CD4-positive, CD25-positive, alpha-beta regulatory T cell (primary cell): ENCODE measurements around the gene CDKAL1. TPM values are rescaled to one million over a fixed set of nuclear protein-coding genes. Genes with fewer than 3 reads are reported as not detected.
"Not testable (repeated sequence)": the region's sequence is repeated elsewhere in the genome, so short reads cannot be mapped to it uniquely, and the experiment has no call there.

Source experiments
- ATAC-seq, 2 donors: fragments of 150-1000 bp; cut with Tn5 transposase; one replicate each; pipeline ENCODE4 v1.10.0; 2021; ENCODE audit warnings: low read depth in 2 of 2, moderate number of reproducible peaks in 2 of 2, moderate library complexity in 1 of 2
- DNase-seq, 3 donors: peaks; one replicate each; pipeline versions ENCODE4 v3.0.0 to v3.0.0-alpha.2; 2012 to 2022; ENCODE audit warnings: mixed read lengths in 1 of 3
- H3K27ac ChIP-seq: one replicate; pipeline ENCODE4 v1.7.0; 2013; ENCODE audit warnings: mild to moderate bottlenecking, low read length; ENCODE audit not compliant: insufficient read depth, poor library complexity, severe bottlenecking
- H3K27me3 ChIP-seq: one replicate; pipeline ENCODE4 v1.7.0; 2013; ENCODE audit warnings: low read length; ENCODE audit not compliant: control insufficient read depth, insufficient read depth
- H3K36me3 ChIP-seq: one replicate; pipeline ENCODE4 v1.7.0; 2013; ENCODE audit warnings: mild to moderate bottlenecking, low read length, moderate library complexity; ENCODE audit not compliant: control insufficient read depth, insufficient read depth
- H3K4me1 ChIP-seq: 2 replicates; pipeline ENCODE4 v1.7.0; 2013; ENCODE audit warnings: mild to moderate bottlenecking, low read length; ENCODE audit not compliant: insufficient read depth, control insufficient read depth, poor library complexity, severe bottlenecking
- H3K4me3 ChIP-seq: one replicate; pipeline ENCODE4 v1.7.0; 2013; ENCODE audit warnings: low read depth, mild to moderate bottlenecking, low read length, moderate library complexity
- H3K9me3 ChIP-seq, 2 experiments: 1 replicate in 1 of 2; 2 replicates in 1 of 2; pipeline ENCODE4 v1.7.0; 2013; ENCODE audit warnings: low read length in 2 of 2, mild to moderate bottlenecking in 1 of 2, moderate library complexity in 1 of 2; ENCODE audit not compliant: control insufficient read depth in 2 of 2
- H3K27ac Mint-ChIP-seq, 3 donors: one replicate each; pipeline ENCODE4 v1.8.0; 2020 to 2022; ENCODE audit warnings: mild to moderate bottlenecking in 3 of 3, mixed read lengths in 3 of 3, moderate library complexity in 2 of 3
- H3K27me3 Mint-ChIP-seq: one replicate; pipeline ENCODE4 v1.8.0; 2022; ENCODE audit warnings: mild to moderate bottlenecking, mixed read lengths
- H3K36me3 Mint-ChIP-seq: one replicate; pipeline ENCODE4 v1.8.0; 2020; ENCODE audit warnings: mixed read lengths
- H3K4me1 Mint-ChIP-seq, 4 donors: one replicate each; pipeline ENCODE4 v1.8.0; 2020 to 2022; ENCODE audit warnings: mixed read lengths in 4 of 4, mild to moderate bottlenecking in 1 of 4
- H3K4me3 Mint-ChIP-seq, 4 donors: one replicate each; pipeline ENCODE4 v1.8.0; 2020 to 2022; ENCODE audit warnings: mild to moderate bottlenecking in 4 of 4, mixed read lengths in 4 of 4, moderate library complexity in 3 of 4
- H3K9me3 Mint-ChIP-seq, 7 donors: one replicate each; pipeline ENCODE4 v1.8.0; 2020 to 2022; ENCODE audit warnings: mixed read lengths in 7 of 7, mild to moderate bottlenecking in 3 of 7, moderate library complexity in 2 of 7
- polyA plus RNA-seq, 4 donors: library from polyadenylated mRNA; unstranded; fragments of 300-500 nt; fragmentation: Illumina TruSeq; gene quantifications; one replicate each; pipeline ENCODE4 v1.2.3, GENCODE V29; 2021
- total RNA-seq: library from RNA; stranded (reverse); gene quantifications from one replicate; pipeline ENCODE4 v1.2.3, GENCODE V29; 2022

The CDKAL1 gene
- total and polyA plus RNA-seq, 5 donors from 2014 or later: 26.1 to 39.4 (median 30.4) TPM

DNA sequence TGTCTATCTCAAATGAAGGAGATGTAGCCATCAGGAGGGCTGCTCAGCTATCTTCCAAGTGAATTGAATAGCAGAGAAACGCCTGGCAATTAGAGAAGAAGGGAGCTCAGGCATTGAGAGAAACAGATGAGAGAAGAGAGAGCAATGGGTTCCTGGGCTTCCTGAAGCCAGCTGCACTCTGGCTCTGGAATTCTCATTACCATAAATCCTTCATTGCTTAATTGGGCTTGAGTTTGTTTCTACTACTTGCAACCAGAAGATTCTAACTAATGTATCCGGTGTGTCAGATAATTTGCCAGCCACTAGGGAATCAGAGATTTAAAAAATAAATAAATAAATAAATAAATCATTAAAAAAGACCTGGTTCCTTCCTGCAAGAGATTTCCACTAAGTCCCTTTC, 25.0 kb upstream of the CDKAL1 start:
- no peaks in the 10 kb centered on the region for H3K9me3 ChIP-seq
- no peak overlapping the region for H3K27ac ChIP-seq
- H3K4me1 Mint-ChIP-seq: no peaks in the 10 kb centered on the region
- no peak overlapping the region for H3K4me3 ChIP-seq
- ATAC-seq (no peak), DNase-seq (no peak)
- no peaks in the 10 kb centered on the region for H3K4me1 ChIP-seq
- peaks cover 6% of the 10 kb centered on the region for H3K27me3 Mint-ChIP-seq
- no peaks in the 10 kb centered on the region for H3K36me3 ChIP-seq
- no peaks in the 10 kb centered on the region for H3K9me3 Mint-ChIP-seq
- peaks cover 3% of the 10 kb centered on the region for H3K27me3 ChIP-seq
- H3K36me3 Mint-ChIP-seq: peaks cover 4% of the 10 kb centered on the region
- H3K4me3 Mint-ChIP-seq: no peak overlapping the region
- no peak overlapping the region for H3K27ac Mint-ChIP-seq

DNA sequence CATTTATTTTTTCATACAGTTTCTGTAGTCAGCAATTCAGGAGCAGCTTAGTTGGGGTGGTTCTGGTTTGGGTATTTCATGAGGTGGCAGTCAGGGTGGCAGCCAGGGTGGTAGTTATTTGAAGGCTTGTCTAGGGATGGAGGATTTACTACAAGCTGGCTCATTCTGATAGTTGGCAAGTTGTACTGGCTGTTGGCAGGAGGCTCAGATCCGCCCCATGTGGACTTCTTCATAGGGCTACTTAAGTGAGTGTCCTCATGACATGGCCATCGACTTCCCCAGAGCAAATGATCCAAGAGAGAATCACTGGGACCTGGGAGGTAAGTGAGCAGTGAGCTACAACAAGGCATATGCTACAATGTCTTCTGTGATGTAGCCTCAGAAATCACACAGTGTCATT, 22.4 kb upstream of the CDKAL1 start:
- no peak overlapping the region for H3K4me3 Mint-ChIP-seq
- ATAC-seq: no peak

DNA sequence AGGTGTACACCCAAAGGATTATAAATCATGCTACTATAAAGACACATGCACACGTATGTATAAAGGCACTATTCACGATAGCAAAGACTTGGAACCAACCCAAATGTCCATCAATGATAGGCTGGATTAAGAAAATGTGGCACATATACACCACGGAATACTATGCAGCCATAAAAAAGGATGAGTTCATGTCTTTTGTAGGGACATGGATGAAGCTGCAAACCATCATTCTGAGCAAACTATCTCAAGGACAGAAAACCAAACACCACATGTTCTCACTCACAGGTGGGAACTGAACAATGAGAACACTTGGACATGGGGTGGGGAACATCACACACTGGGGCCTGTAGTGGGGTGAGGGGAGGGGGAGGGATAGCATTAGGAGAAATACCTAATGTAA, 9.0 kb upstream of the CDKAL1 start:
- not testable (repeated sequence) for H3K27ac ChIP-seq, H3K9me3 Mint-ChIP-seq, H3K4me3 Mint-ChIP-seq, H3K4me3 ChIP-seq, ATAC-seq, H3K36me3 ChIP-seq, H3K36me3 Mint-ChIP-seq, H3K27ac Mint-ChIP-seq, DNase-seq, H3K9me3 ChIP-seq, H3K27me3 ChIP-seq, H3K4me1 ChIP-seq
- Mint-ChIP-seq H3K4me1 (peaks cover 5 to 13% (median 9%) of the 10 kb centered on the region in 4 donors), H3K27me3 (peaks cover 39% of the 10 kb centered on the region)

More for the DNA sequence above, 22.4 kb upstream of the CDKAL1 start:
- H3K27me3 ChIP-seq: peaks cover 3% of the 10 kb centered on the region
- H3K4me1 ChIP-seq: no peaks in the 10 kb centered on the region
- no peak overlapping the region for H3K4me3 ChIP-seq
- H3K36me3 ChIP-seq: no peaks in the 10 kb centered on the region
- DNase-seq: no peak
- Mint-ChIP-seq H3K27me3 (peaks cover 11% of the 10 kb centered on the region), H3K4me1 (no peaks in the 10 kb centered on the region), H3K9me3 (peaks cover 0 to 2% (median 0%) of the 10 kb centered on the region in 7 donors), H3K27ac (no peak overlapping the region), H3K36me3 (peaks cover 4% of the 10 kb centered on the region)
- no peaks in the 10 kb centered on the region for H3K9me3 ChIP-seq
- H3K27ac ChIP-seq: no peak overlapping the region

DNA sequence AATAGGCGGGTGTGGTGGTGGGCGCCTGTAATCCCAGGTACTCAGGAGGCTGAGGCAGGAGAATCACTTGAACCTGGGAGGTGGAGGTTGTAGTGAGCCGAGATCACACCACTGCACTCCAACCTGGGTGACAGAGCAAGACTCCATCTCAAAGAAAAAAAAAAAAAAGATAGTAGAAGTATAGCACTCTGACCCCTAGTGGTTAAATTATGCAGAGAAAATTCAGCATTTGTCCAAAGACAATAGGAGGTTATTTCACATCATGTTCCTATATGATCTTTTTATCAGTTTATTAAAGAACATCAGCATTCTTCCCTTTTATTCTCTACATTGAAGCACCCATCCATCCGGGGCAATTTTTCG, 5.2 kb upstream of the CDKAL1 start:
- H3K27ac ChIP-seq, H3K27ac Mint-ChIP-seq, H3K36me3 ChIP-seq, H3K36me3 Mint-ChIP-seq, H3K9me3 Mint-ChIP-seq, H3K4me3 ChIP-seq, H3K9me3 ChIP-seq, H3K27me3 ChIP-seq, H3K4me1 ChIP-seq: not testable (repeated sequence)
- peak in 2 of 3 donors; percentile 67 to 72 for DNase-seq
- Mint-ChIP-seq H3K27me3 (peaks cover 18% of the 10 kb centered on the region), H3K4me3 (peak overlapping the region in 2 of 4 donors; percentile 60 to 77), H3K4me1 (peaks cover 5 to 14% (median 11%) of the 10 kb centered on the region in 4 donors)
- peak; percentile 69 to 71 for ATAC-seq

DNA sequence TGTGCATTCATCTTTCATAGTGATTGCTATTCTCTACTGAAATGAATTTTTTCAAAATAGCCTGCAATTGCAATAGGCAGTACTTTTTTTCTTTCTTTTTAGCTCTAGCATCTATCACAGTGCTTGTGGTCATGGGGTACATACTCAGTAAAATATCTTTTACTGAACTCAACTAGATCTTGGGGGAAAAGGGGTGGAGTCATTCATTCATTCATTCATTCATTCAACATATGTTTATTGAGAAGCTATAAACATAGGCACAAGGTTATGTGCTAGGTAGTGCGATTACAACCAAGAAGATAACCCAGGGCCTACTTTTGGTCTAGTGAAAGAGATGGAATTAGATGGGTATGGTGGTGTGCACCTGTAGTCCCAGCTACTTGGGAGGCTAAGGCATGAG, 1.4 kb upstream of the CDKAL1 start:
- H3K27me3 Mint-ChIP-seq: peaks cover 6% of the 10 kb centered on the region
- H3K36me3 ChIP-seq: no peaks in the 10 kb centered on the region
- H3K9me3 ChIP-seq: no peaks in the 10 kb centered on the region
- H3K27ac Mint-ChIP-seq: peak overlapping the region in 1 of 3 donors; percentile 60
- no peaks in the 10 kb centered on the region for H3K27me3 ChIP-seq
- no peak for ATAC-seq
- DNase-seq: no peak
- no peak overlapping the region for H3K4me3 ChIP-seq
- H3K4me1 ChIP-seq: peaks cover 18% of the 10 kb centered on the region
- H3K4me1 Mint-ChIP-seq: peaks cover 17 to 45% (median 31%) of the 10 kb centered on the region in 4 donors
- H3K27ac ChIP-seq: no peak overlapping the region
- H3K4me3 Mint-ChIP-seq: peak overlapping the region in 2 of 4 donors; percentile 23 to 56
- peaks cover 6% of the 10 kb centered on the region for H3K36me3 Mint-ChIP-seq
- H3K9me3 Mint-ChIP-seq: peaks cover 0 to under 1% (median 0%) of the 10 kb centered on the region in 7 donors

DNA sequence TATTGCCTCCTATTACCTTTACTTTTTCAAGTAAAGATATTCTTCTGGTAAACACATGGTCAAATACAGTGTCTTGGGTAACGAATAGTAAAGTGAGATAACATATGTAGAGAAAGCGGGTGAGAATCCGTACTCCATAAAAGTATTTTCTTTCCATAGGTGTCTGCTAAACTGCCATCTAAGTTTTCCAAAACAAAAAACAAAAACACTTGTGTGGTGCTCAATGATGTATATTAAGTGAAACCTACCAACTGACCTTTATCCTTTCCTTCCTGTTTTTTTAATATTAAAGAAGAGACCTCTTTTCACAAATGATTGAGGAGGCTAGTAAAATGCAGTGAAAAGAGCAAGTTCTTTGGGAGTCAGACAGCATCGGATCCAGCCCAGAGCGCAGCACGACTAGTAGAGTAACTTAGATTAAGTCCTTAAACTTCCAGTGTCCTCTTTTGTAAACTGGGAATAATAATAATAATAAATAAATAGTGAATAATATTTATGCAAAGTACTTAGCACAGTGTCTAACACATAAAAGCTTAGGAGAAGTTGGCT, 437 bp upstream of the CDKAL1 start:
- Mint-ChIP-seq H3K4me1 (peaks cover 21 to 47% (median 34%) of the 10 kb centered on the region in 4 donors), H3K4me3 (peak overlapping the region; percentile 90 to 99 (median 98)), H3K36me3 (peaks cover 6% of the 10 kb centered on the region), H3K9me3 (no peaks in the 10 kb centered on the region), H3K27ac (peak overlapping the region; percentile 86 to 99 (median 99)), H3K27me3 (peaks cover 6% of the 10 kb centered on the region)
- DNase-seq (no peak), ATAC-seq (no peak)
- H3K9me3 ChIP-seq: no peaks in the 10 kb centered on the region
- H3K27ac ChIP-seq: no peak overlapping the region
- no peaks in the 10 kb centered on the region for H3K27me3 ChIP-seq
- peaks cover 2% of the 10 kb centered on the region for H3K36me3 ChIP-seq
- peaks cover 13% of the 10 kb centered on the region for H3K4me1 ChIP-seq
- H3K4me3 ChIP-seq: peak overlapping the region; percentile 97

DNA sequence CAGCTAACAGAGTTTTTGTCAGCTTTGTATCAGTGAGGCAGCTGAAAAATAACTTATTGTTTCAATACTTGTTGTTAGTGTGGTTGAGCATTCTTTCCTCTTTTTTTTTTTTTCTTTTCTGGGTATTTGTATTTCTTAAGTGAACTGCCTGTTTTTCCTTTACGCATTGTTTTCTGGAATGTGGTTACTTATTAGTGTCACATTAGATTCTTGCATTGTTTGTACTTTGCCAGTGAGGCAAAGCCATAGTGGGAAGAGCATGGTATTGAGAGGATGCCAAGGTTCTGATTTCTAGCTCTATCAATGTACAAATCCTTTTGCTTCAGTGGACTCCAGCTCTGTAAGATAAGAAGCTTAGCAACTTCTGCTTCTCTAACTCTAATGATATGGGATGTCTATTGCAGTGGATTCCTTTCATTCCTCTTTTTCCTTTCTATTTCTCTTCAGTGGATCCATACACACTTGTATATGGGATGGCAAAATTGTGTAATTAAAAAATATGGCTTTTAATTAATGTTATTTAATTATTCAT, 3.9 kb downstream of the CDKAL1 start:
- H3K4me1 Mint-ChIP-seq: peaks cover 27 to 70% (median 53%) of the 10 kb centered on the region in 4 donors
- H3K4me3 ChIP-seq: no peak overlapping the region
- peaks cover 27% of the 10 kb centered on the region for H3K36me3 ChIP-seq
- ATAC-seq: no peak
- H3K9me3 Mint-ChIP-seq: no peaks in the 10 kb centered on the region
- no peaks in the 10 kb centered on the region for H3K27me3 Mint-ChIP-seq
- H3K36me3 Mint-ChIP-seq: peaks cover 27% of the 10 kb centered on the region
- no peak for DNase-seq
- no peaks in the 10 kb centered on the region for H3K9me3 ChIP-seq
- H3K27me3 ChIP-seq: no peaks in the 10 kb centered on the region
- peaks cover 17% of the 10 kb centered on the region for H3K4me1 ChIP-seq
- no peak overlapping the region for H3K27ac ChIP-seq
- peak overlapping the region in 1 of 4 donors; percentile 77 for H3K4me3 Mint-ChIP-seq
- no peak overlapping the region for H3K27ac Mint-ChIP-seq

DNA sequence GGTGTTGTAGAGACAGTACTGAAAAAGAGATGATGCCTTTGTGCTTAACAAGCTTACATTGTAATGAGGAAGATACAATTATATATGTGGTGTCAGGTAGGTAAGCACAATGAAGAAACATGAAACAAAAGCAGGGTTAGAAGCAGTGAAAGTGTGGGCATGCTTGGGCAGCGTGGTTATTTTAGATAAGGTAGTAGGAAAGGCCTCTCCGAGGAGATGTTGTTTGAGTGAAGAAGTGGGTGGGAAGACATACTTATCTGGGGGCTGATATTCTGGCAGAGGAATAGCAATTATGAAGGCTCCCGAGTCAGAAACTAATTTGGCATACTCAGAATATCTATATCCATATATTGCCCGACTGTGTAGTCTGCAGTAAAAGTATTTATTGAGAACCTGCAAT, 4.7 kb downstream of the CDKAL1 start:
- H3K36me3 Mint-ChIP-seq: peaks cover 27% of the 10 kb centered on the region
- Histone ChIP-seq H3K27me3 (no peaks in the 10 kb centered on the region), H3K4me3 (no peak overlapping the region), H3K4me1 (peaks cover 17% of the 10 kb centered on the region), H3K27ac (no peak overlapping the region), H3K9me3 (no peaks in the 10 kb centered on the region), H3K36me3 (peaks cover 27% of the 10 kb centered on the region)
- H3K27me3 Mint-ChIP-seq: no peaks in the 10 kb centered on the region
- peaks cover 30 to 72% (median 55%) of the 10 kb centered on the region in 4 donors for H3K4me1 Mint-ChIP-seq
- H3K4me3 Mint-ChIP-seq: peak overlapping the region in 1 of 4 donors; percentile 77
- no peaks in the 10 kb centered on the region for H3K9me3 Mint-ChIP-seq
- H3K27ac Mint-ChIP-seq: no peak overlapping the region
- DNase-seq (no peak), ATAC-seq (no peak)
